ENCODE measurements around the gene CDH2. TPM values are rescaled to one million over a fixed set of nuclear protein-coding genes. Genes with fewer than 3 reads are reported as not detected.

The CDH2 gene
- total RNA-seq, 1 experiment from 2014 or later = 36.2 TPM

DNA sequence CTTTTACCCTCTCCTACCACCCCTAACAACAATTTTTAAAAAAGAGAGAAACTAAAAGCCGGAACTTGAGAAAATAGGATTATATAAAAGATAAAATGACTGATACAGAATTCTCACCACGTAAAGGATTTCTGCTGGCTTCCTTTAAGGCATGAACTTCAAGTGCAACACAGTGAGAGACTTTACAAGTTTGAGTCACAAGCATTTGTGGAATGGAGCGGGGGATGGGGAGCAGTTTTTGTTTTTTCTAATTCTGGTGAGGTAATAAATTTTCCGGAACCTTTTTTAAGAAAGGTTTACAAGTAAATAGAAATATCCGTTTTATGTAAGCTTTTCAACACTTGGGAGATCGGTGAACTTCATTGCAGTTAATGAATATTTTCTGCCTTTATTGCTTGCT is 1.8 kb upstream of the CDH2 start:
- H3K9ac ChIP-seq (ENCODE audit: extremely low read depth, insufficient read length, low read length) = no peak overlapping the region
- no peak overlapping the region for H2BK15ac ChIP-seq (ENCODE audit: low read depth, low read length)
- no peaks in the 10 kb centered on the region; a peak in 1 of 7 replicates for H3K36me3 Mint-ChIP-seq (ENCODE audit: insufficient read depth in 1 of 3, low read depth in 3 of 3)
- no peak overlapping the region for H2BK12ac ChIP-seq (ENCODE audit: insufficient read length, low read depth, low read length)
- H2BK120ac ChIP-seq (ENCODE audit: low read depth, low read length, poor library complexity, severe bottlenecking) = no peak overlapping the region
- TF ChIP-seq, protein P1, sequence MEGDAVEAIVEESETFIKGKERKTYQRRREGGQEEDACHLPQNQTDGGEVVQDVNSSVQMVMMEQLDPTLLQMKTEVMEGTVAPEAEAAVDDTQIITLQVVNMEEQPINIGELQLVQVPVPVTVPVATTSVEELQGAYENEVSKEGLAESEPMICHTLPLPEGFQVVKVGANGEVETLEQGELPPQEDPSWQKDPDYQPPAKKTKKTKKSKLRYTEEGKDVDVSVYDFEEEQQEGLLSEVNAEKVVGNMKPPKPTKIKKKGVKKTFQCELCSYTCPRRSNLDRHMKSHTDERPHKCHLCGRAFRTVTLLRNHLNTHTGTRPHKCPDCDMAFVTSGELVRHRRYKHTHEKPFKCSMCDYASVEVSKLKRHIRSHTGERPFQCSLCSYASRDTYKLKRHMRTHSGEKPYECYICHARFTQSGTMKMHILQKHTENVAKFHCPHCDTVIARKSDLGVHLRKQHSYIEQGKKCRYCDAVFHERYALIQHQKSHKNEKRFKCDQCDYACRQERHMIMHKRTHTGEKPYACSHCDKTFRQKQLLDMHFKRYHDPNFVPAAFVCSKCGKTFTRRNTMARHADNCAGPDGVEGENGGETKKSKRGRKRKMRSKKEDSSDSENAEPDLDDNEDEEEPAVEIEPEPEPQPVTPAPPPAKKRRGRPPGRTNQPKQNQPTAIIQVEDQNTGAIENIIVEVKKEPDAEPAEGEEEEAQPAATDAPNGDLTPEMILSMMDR (conservative IDR thresholded peaks at IDR 0.05) = no peak
- no peak overlapping the region for H2AK5ac ChIP-seq (ENCODE audit: insufficient read length, low read length)
- no peak overlapping the region for H3K4ac ChIP-seq (ENCODE audit: low read depth, low read length)
- no peak overlapping the region for H3T11ph ChIP-seq (ENCODE audit: low read length)
- H3K79me2 ChIP-seq (ENCODE audit: insufficient read depth, low read length) = no peaks in the 10 kb centered on the region; the same call in 1 of the 2 replicates
- H3K27me3 ChIP-seq (ENCODE audit: insufficient read depth, low read length) = peaks cover 5% of the 10 kb centered on the region; the same call in 1 of the 2 replicates
- no peaks in the 10 kb centered on the region for H3K79me1 ChIP-seq (ENCODE audit: insufficient read depth, low read depth, low read length, poor library complexity, severe bottlenecking)
- H3K14ac ChIP-seq (ENCODE audit: insufficient read depth, low read length) = no peak overlapping the region
- no peak overlapping the region for H4K91ac ChIP-seq (ENCODE audit: insufficient read length, low read depth, low read length)
- H3K23ac ChIP-seq (ENCODE audit: insufficient read length, low read depth, low read length) = no peak overlapping the region
- no peak overlapping the region for H2AFZ ChIP-seq (ENCODE audit: low read length)
- no peaks in the 10 kb centered on the region for H4K20me1 ChIP-seq (ENCODE audit: control insufficient read depth, insufficient read depth, insufficient read length)
- no peak overlapping the region for H2BK5ac ChIP-seq (ENCODE audit: insufficient read length, low read length)
- peaks cover 0 to 4% of the 10 kb centered on the region in 2 experiments; a peak in 2 of 5 replicates for H3K9me3 Mint-ChIP-seq
- no peaks in the 10 kb centered on the region for H3K9me3 ChIP-seq (ENCODE audit: control insufficient read depth, low read depth, low read length)
- peaks cover 58 to 67% of the 10 kb centered on the region in 2 experiments for H3K4me1 Mint-ChIP-seq
- H4K8ac ChIP-seq (replicated peaks; ENCODE audit: insufficient read length, low read depth, low read length) = no peak overlapping the region
- H3K18ac ChIP-seq (ENCODE audit: insufficient read length, low read depth, low read length) = no peak overlapping the region
- H3K27ac ChIP-seq (ENCODE audit: insufficient read length, low read depth, low read length) = no peak overlapping the region
- H3K27me3 Mint-ChIP-seq (ENCODE audit: low read depth) = peaks cover 22% of the 10 kb centered on the region
- H4K5ac ChIP-seq (ENCODE audit: insufficient read length, low read depth, low read length) = no peak overlapping the region
- peaks cover 16% of the 10 kb centered on the region for H3K23me2 ChIP-seq (ENCODE audit: insufficient read length, low read depth, low read length, poor library complexity, severe bottlenecking)
- no peak overlapping the region for H3K56ac ChIP-seq (ENCODE audit: insufficient read length, low read depth, low read length)
- no peak overlapping the region; a peak in 3 of 7 replicates for H3K27ac Mint-ChIP-seq
- no CpG with 5 or more reads among the region's 6 CpGs for WGBS (ENCODE audit: extremely low coverage, insufficient read length, low lambda C conversion rate)
- no peak for DNase-seq
- no peaks in the 10 kb centered on the region; the same call in 1 of the 2 replicates for H3K4me1 ChIP-seq (ENCODE audit: insufficient read depth, low read length)
- peak overlapping the region; percentile 31 for H3K4me2 ChIP-seq (ENCODE audit: insufficient read depth, insufficient read length, low read length)
- no peak overlapping the region for H2BK20ac ChIP-seq (ENCODE audit: low read depth, low read length, poor library complexity, severe bottlenecking)
- H3K4me3 Mint-ChIP-seq = peak overlapping the region; percentile 73 to 95
